Renal cortex interstitium (tissue), 11 donors: Measurements from ENCODE around the gene IFI30. TPM values are rescaled to one million over a fixed set of nuclear protein-coding genes. Genes with fewer than 3 reads are reported as not detected.

Experiments
- DNase-seq, 11 donors: peaks; one replicate each; pipeline ENCODE4 v3.0.0-alpha.2; 2013; ENCODE audit warnings: low read depth in 9 of 11, low spot score in 4 of 11; ENCODE audit errors: extremely low read depth in 1 of 11
- polyA plus RNA-seq, 3 donors: library from polyadenylated mRNA; unstranded; fragments of 120-200 nt; gene quantifications; one replicate each; pipeline ENCODE4 v1.2.1, GENCODE V29; 2013; ENCODE audit not compliant: insufficient read length in 3 of 3

Gene IFI30
- polyA plus RNA-seq, 3 donors: 11.4 to 20.4 (median 11.7) TPM

- DNase-seq: no peak
Observed at GRCh38 chr19:18191640-18192062, 18.0 kb downstream of the IFI30 start.

DNA sequence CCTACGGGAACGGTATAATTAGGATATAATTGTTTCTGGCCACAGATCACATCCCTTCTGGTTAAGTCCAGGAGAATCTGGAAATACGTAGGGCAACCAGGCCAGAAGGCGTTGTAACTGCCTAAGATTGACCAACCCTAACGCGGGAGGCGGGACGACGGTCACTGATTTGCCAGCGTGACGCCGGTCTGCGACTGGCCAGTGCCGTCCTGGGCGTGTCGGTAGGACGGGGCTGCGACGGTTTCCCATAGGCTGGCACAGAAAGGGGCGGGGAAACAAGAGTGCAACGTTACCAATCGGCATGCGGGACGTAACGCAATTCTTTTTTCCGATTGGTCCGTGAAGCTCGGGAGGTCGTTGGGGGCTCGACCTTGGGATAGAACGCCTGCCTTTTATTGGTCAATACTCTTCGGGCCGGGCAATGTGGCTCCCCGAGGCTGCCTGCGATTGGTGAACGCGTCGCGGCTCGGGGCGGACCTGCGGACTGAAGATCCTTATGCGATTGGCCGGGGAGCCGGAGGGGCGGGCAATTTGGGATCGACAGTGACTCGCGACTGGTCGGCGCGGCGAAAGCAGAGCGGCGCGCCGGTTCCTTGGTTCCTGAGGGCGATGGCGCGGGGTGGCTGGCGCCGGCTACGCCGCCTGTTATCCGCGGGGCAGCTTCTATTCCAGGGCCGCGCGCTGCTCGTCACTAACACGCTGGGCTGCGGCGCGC lies 19.2 kb downstream of the IFI30 start, which contains the start of gene MPV17L2:
TSS of gene MPV17L2 (plus strand) at position 546 of the 715 bp plus-strand sequence. CDS start at position 610, 64 bp downstream.
- DNase-seq: peak; percentile 98 to 100 (median 100)

DNA sequence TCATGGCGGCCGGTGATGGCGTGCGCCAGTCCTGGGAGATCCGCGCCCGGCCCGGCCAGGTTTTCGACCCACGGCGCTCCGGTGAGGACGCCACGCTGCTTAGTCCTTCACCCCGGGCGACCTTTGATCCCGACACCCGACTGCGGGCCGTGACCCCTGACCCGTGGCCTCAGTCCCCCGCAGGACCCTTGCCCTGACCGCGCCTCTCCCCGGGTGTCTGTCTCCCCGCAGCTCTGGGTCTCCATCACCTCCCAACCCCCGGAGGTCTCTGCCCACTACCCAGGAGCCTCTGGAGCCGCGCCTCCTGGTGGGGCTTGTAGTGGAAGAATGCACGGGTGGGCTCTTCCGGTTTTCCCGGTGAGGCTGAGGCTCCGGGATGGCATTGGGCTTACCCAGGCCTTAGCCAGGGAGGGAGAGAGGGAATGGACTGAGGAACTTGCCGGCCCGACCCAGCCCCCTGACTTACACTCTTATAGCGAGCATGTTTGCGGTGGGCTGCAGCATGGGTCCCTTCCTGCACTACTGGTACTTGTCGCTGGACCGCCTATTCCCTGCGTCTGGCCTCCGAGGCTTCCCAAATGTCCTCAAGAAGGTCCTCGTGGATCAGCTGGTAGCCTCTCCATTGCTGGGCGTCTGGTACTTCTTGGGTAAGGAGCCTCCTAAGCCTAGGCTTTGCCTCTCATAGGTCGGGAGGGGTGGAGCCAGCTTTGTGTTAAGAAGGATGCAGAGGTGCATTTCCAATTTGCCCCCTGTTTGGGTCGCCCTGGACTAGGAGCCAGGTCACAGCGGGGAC lies 20.0 kb downstream of the IFI30 start:
- no peak for DNase-seq

- no peak for DNase-seq
Observed at GRCh38 chr19:18194181-18194530, 20.5 kb downstream of the IFI30 start.

GRCh38 chr19:18194554-18195238 lies 21.1 kb downstream of the IFI30 start:
- DNase-seq: no peak

GRCh38 chr19:18196511-18196845 lies 22.9 kb downstream of the IFI30 start:
- DNase-seq: no peak

GRCh38 chr19:18197306-18197705 lies 23.7 kb downstream of the IFI30 start:
- DNase-seq: no peak

GRCh38 chr19:18197941-18198340 lies 24.3 kb downstream of the IFI30 start:
- no peak for DNase-seq

DNA sequence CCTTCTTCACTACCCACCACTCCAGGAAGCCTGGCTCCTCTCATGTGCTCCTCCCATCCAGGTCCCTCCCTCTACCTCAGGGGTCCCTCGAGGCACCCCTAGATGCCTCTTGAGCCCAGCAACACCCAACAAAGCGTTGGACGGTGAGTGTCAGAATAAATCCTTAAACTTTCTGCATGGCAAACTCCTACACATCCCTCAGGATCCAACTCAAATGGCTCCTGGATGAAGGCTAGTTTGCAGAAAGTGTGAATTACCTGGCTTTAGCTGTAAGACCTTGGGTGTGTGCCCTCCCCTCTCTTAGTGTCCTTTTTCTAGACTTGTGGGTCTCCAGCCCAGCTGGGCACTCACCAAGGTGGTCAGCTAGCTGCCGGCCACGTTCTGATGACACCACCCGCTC lies 24.8 kb downstream of the IFI30 start:
- no peak for DNase-seq

GRCh38 chr19:18202397-18202777 lies 28.8 kb downstream of the IFI30 start:
- DNase-seq: no peak

GRCh38 chr19:18202778-18203407 lies 29.3 kb downstream of the IFI30 start:
- no peak for DNase-seq

DNA sequence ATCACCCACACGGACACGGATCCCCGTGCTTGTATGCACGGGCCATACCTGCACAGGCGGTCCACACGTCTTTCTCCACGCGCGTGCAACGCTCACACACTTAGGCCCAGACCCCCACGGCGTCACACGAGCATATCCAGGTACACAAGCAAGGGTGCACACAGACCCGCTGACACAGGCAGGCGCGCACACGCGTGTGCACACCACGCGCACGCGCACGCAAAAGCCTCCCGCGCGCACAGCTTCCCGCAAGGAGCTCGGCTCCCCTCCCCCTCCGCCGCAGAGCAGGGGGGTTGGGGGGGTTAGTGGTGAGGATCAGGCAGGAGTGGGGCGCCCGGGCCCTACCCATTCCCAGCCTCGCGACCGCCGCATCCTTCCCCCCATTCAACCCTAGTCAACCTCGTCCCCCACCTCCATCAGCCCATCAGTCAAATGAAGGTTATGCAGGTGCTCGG lies 29.8 kb downstream of the IFI30 start:
- no peak for DNase-seq

- peak; percentile 100 for DNase-seq
Observed at GRCh38 chr19:18203863-18204393, 30.3 kb downstream of the IFI30 start, which contains the start of gene RAB3A. Gene RAB3A, minus strand, starts transcription at chr19:18204042. Its CDS starts 1,302 bp downstream, at chr19:18202740.

DNA sequence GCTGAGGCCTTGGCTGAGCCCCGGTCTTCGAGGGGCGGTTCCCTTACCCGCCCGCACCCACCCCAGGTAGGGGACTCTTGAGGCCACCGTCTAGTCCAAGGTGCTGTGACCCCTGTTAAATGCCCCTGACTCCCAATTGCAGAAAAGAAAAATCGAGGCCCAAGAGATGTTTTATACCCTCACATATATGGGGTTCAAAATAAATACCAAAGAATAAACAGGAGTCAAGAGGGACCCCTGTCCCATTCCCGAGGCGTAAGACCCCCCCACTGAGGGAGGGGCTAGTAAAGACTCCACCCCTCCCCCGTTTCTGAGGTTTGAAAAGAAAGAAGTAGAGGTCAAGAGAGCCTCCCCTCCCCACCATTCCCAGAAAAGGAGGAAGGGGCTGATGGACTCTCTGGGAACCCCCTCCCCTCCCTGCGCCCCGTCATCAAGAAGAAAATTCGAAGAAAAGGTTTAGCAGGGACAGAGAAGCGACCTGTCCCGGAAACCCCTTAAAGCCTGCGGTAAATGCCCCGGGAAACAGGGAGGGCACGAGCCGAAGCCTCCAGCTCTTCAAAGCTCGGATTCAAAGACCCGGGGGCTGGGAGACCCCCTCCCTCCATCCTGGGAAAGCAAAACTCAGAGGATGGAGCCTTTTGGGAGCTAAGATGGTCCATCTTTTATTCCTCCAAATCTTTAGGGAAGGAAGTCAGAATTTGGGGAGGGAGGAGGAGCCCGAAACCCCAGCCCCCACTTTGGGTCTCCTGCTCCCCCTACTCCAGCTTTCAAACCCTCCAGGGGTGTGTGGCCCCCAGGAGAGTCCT lies 31.0 kb downstream of the IFI30 start:
- peak in 10 of 11 donors; percentile 76 to 96 (median 85) for DNase-seq

GRCh38 chr19:18205200-18205892 lies 31.7 kb downstream of the IFI30 start:
- peak in 3 of 11 donors; percentile 67 to 83 (median 70) for DNase-seq

DNA sequence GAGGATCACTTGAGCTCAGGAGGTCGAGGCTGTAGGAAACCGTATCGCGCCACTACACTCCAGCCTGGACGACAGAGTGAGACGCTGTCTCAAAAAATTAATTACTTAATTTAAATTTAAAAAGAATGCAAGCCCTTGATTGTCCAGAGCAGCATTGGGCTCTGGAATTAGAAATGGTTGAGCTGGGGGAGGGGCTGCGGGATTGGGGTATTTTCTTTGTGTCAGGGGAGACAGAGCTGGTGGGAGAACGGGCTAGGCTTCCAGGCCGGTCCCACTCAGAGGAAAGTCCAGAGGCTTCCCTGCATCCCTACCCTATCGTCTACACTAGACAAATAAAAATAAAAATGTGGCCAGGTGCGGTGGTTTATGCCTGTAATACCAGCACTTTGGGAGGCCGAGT lies 32.4 kb downstream of the IFI30 start:
- DNase-seq: no peak

- DNase-seq: no peak
Observed at GRCh38 chr19:18208098-18208951, 34.7 kb downstream of the IFI30 start.
